ENCODE measurements around the gene FN3KRP.
"Not testable (repeated sequence)": the region's sequence is repeated elsewhere in the genome, so short reads cannot be mapped to it uniquely, and the experiment has no call there.

Gene FN3KRP

DNA sequence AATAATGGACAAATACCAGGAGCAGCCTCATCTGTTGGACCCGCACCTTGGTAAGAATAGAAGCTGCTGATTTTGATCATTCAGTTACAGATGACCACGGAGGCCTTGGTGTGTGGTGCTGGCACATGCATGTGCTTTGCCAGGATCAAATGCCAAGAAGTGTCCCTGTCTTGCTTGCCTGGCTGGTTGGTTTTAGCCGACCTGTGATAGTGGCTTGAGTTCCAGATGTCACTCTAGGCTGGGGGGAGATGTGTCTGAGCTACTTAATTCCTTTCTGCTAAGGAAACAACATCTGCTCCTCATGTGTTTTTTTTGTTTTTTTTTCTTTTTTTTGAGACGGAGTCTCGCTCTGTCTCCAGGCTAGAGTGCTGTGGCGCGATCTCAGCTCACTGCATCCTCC lies 39.7 kb downstream of the FN3KRP start:
- Mint-ChIP-seq H3K27me3 (ENCODE audit: low read depth) (no peaks in the 10 kb centered on the region), H3K4me3 (peak overlapping the region in 1 of 3 experiments; percentile 13), H3K9me3 (no peaks in the 10 kb centered on the region), H3K36me3 (ENCODE audit: low read depth) (peaks cover 12% of the 10 kb centered on the region), H3K4me1 (peaks cover 28% of the 10 kb centered on the region), H3K27ac (no peak overlapping the region)
- TF ChIP-seq, protein P1, sequence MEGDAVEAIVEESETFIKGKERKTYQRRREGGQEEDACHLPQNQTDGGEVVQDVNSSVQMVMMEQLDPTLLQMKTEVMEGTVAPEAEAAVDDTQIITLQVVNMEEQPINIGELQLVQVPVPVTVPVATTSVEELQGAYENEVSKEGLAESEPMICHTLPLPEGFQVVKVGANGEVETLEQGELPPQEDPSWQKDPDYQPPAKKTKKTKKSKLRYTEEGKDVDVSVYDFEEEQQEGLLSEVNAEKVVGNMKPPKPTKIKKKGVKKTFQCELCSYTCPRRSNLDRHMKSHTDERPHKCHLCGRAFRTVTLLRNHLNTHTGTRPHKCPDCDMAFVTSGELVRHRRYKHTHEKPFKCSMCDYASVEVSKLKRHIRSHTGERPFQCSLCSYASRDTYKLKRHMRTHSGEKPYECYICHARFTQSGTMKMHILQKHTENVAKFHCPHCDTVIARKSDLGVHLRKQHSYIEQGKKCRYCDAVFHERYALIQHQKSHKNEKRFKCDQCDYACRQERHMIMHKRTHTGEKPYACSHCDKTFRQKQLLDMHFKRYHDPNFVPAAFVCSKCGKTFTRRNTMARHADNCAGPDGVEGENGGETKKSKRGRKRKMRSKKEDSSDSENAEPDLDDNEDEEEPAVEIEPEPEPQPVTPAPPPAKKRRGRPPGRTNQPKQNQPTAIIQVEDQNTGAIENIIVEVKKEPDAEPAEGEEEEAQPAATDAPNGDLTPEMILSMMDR (IDR thresholded peaks at IDR 0.05; ENCODE audit: unreplicated experiment in 3 of 3), result no peak

DNA sequence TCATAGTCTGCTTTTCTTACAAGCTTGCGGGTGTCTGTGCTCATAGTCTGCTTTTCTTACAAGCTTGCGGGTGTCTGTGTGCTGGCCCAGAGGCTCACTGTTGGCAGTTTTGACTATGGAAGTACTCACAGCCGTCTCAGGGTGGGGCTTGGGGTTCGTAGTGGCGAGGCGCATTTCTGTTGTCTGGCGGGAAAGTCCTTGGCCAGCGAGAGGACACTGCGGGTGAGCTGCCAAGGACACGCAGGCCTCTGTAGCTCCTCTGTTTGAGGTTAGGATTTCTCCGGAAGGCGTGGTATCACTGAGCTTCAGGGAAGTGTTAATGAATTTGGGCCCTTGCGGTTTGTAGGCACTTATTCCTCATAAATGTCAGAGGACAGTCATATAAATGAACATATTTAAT lies 48.9 kb downstream of the FN3KRP start:
- Mint-ChIP-seq H3K4me1 (no peaks in the 10 kb centered on the region), H3K27ac (no peak overlapping the region), H3K27me3 (ENCODE audit: low read depth) (no peaks in the 10 kb centered on the region), H3K4me3 (no peak overlapping the region), H3K36me3 (ENCODE audit: low read depth) (peaks cover 60% of the 10 kb centered on the region), H3K9me3 (no peaks in the 10 kb centered on the region)
- TF ChIP-seq, protein P1 (IDR thresholded peaks at IDR 0.05; ENCODE audit: unreplicated experiment in 3 of 3), result no peak

DNA sequence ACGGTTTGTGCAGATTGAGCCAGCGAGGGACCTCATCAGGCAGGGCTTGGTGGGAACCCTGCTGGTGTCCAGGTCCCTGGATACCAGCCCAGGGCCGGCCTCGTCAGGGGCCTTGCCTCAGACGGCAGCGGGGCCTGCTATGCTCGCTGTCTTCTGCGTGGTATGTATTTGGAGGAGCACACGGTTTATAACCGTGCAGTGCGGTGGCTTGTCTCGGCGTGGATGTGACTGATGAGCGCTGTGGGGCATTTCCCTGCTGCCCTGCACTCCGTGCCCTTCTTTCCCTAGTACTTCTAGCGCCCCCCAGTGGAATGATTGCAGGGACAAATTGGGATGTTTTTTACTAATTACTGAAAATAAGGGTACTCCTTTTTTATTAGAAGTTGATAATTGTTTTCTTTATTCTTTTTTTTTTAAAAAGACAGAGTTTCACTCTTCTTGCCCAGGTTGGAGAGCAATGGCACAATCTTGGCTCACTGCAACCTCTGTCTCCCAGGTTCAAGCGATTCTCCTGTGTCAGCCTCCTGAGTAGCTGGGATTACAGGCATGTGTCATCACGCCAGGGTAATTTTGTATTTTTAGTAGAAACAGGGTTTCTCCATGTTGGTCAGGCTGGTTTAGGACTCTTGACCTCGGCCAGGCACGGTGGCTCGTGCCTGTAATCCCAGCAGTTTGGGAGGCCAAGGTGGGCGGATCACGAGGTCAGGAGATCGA lies 50.7 kb downstream of the FN3KRP start:
- Mint-ChIP-seq H3K9me3 (no peaks in the 10 kb centered on the region), H3K27me3 (ENCODE audit: low read depth) (no peaks in the 10 kb centered on the region), H3K4me1 (no peaks in the 10 kb centered on the region), H3K27ac (no peak overlapping the region), H3K4me3 (no peak overlapping the region), H3K36me3 (ENCODE audit: low read depth) (peaks cover 55% of the 10 kb centered on the region)
- TF ChIP-seq, protein P1 (IDR thresholded peaks at IDR 0.05; ENCODE audit: unreplicated experiment in 3 of 3), result peak; percentile 40 to 58 (median 44)

DNA sequence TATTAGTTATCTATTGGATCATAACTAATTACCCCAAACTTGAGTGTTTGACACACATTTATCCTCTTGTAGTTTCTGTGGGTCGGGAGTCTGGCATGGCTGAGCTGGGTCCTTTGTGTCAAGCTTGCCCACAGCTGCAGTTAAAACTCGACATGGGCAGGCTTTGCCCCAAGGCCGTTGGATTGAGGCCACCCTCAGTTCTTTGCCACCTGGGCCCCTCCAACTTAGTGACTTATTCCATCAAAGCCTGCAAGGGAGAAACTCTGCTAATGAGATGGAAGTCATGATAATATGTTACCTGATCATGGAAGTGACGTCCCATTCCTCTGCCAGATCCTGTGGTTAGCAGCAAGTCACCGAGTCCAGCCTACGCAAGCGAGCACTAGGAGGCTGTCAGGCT lies 52.5 kb downstream of the FN3KRP start:
- H3K9me3 Mint-ChIP-seq, result no peaks in the 10 kb centered on the region
- H3K27ac Mint-ChIP-seq, result no peak overlapping the region
- no peak overlapping the region for H3K4me3 Mint-ChIP-seq
- TF ChIP-seq, protein P1 (IDR thresholded peaks at IDR 0.05; ENCODE audit: unreplicated experiment in 3 of 3), result no peak
- no peaks in the 10 kb centered on the region for H3K27me3 Mint-ChIP-seq (ENCODE audit: low read depth)
- peaks cover 59% of the 10 kb centered on the region for H3K36me3 Mint-ChIP-seq (ENCODE audit: low read depth)
- H3K4me1 Mint-ChIP-seq, result no peaks in the 10 kb centered on the region

DNA sequence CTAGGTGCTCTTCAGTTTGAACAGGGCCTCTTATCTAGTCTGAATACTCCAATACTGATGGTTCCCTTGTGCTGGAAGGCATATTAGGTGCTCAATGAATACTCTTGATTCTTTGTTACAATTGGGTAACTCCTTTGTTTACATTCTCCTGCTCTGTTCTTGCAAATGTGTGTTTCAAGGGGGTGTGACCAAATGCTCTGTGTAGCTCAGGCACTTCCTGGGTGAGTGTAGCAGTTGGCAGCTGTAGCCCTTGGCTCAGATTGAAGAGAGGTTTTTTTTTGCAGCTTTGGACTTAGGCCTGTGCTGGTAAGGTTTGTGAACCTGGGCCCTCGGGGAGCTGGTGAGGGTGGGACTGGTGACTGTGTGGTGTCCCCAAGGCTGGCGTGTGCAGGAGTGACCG lies 55.5 kb downstream of the FN3KRP start:
- H3K4me1 Mint-ChIP-seq, result peaks cover 2% of the 10 kb centered on the region

DNA sequence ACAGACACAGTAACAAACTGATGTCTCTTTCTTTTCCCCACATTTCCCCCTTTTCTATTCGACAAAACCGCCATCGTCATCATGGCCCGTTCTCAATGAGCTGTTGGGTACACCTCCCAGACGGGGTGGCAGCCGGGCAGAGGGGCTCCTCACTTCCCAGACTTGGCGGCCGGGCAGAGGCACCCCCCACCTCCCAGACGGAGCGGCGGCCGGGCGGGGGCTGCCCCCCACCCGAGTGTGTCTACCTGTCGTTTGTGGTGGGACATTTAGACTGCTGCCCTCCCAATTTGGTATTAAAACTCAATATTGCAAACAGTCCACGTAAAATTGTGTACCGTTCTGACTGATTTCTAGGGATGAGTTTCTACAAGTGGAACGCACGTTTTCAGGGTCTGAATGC lies 58.0 kb downstream of the FN3KRP start:
- H3K4me3 Mint-ChIP-seq; H3K9me3 Mint-ChIP-seq; H3K27me3 Mint-ChIP-seq (ENCODE audit: low read depth); H3K4me1 Mint-ChIP-seq: not testable (repeated sequence)
- Mint-ChIP-seq H3K36me3 (ENCODE audit: low read depth) (peaks cover 49% of the 10 kb centered on the region), H3K27ac (peak overlapping the region in 2 of 3 experiments; percentile 76 to 84)

More for the DNA sequence above, 55.5 kb downstream of the FN3KRP start:
- peaks cover 63% of the 10 kb centered on the region for H3K36me3 Mint-ChIP-seq (ENCODE audit: low read depth)
- H3K4me3 Mint-ChIP-seq, result no peak overlapping the region
- no peaks in the 10 kb centered on the region for H3K27me3 Mint-ChIP-seq (ENCODE audit: low read depth)
- H3K9me3 Mint-ChIP-seq, result no peaks in the 10 kb centered on the region
- H3K27ac Mint-ChIP-seq, result no peak overlapping the region
- TF ChIP-seq, protein P1 (IDR thresholded peaks at IDR 0.05; ENCODE audit: unreplicated experiment in 3 of 3), result no peak
